PC-3 (cell line): Measurements from ENCODE around the gene RALGDS. TPM values are rescaled to one million over a fixed set of nuclear protein-coding genes. Genes with fewer than 3 reads are reported as not detected.

Experiments
- ATAC-seq: fragments of 200-7000 bp; cut with Tn5 transposase; 2 replicates; pipeline ENCODE4 v1.9.1; 2020; ENCODE audit warnings: mild to moderate bottlenecking, moderate library complexity
- BruUV-seq: library from RNA; stranded (reverse); fragments of 400-500 nt; replicated peaks from 2 replicates; lab custom pipeline; 2021; lab: Mats Ljungman, UMichigan
- CTCF ChIA-PET: fragments of 300-600 bp; sonication (Branson Sonifier 250); formaldehyde crosslinking; loops from one replicate; lab custom pipeline; 2022; ENCODE audit warnings: antibody characterized with exemption; lab: Charles Lee
- POLR2A ChIA-PET: fragments of 300-600 bp; sonication (Branson Sonifier 250); formaldehyde crosslinking; loops from one replicate; lab custom pipeline; 2022; ENCODE audit warnings: antibody characterized with exemption; ENCODE audit not compliant: unreplicated experiment; lab: Charles Lee
- DNase-seq: peaks from one replicate; pipeline ENCODE4 v3.0.0-alpha.2; 2015
- H2AFZ ChIP-seq: fragments of 300-600 bp; sonication (generic); 2 replicates; pipeline ENCODE4 v1.6.0; 2016; ENCODE audit warnings: antibody characterized with exemption, low read length
- H3F3A ChIP-seq: fragments of 300-600 bp; sonication (generic); one replicate; pipeline ENCODE4 v1.6.0; 2017; ENCODE audit warnings: antibody characterized with exemption, low read length, control low read depth, mild to moderate bottlenecking; ENCODE audit not compliant: unreplicated experiment
- H3K27ac ChIP-seq: fragments of 300-600 bp; sonication (generic); 2 replicates; pipeline ENCODE4 v1.5.1; 2016; ENCODE audit warnings: mild to moderate bottlenecking, low read length
- H3K27me3 ChIP-seq: fragments of 300-600 bp; sonication (generic); 2 replicates; pipeline ENCODE4 v1.6.1; 2016; ENCODE audit warnings: low read length, mixed read lengths
- H3K36me3 ChIP-seq: fragments of 300-600 bp; sonication (generic); 2 replicates; pipeline ENCODE4 v1.6.1; 2016; ENCODE audit warnings: low read depth, mixed run types, low read length, mixed read lengths
- H3K4me1 ChIP-seq: fragments of 300-600 bp; sonication (generic); 2 replicates; pipeline ENCODE4 v1.5.1; 2016; ENCODE audit warnings: low read length; ENCODE audit not compliant: insufficient read depth
- H3K4me2 ChIP-seq: fragments of 300-600 bp; sonication (generic); 2 replicates; pipeline ENCODE4 v1.6.0; 2016; ENCODE audit warnings: low read length
- H3K4me3 ChIP-seq: fragments of 300-600 bp; sonication (generic); 2 replicates; pipeline ENCODE4 v1.5.1; 2016; ENCODE audit warnings: mild to moderate bottlenecking, low read length, mixed read lengths
- H3K79me2 ChIP-seq: fragments of 300-600 bp; sonication (generic); 2 replicates; pipeline ENCODE4 v1.6.1; 2017; ENCODE audit warnings: low read length, mixed read lengths
- H3K9ac ChIP-seq: fragments of 300-600 bp; sonication (generic); 2 replicates; pipeline ENCODE4 v1.6.0; 2016; ENCODE audit warnings: mild to moderate bottlenecking, low read length
- H3K9me2 ChIP-seq: fragments of 300-600 bp; sonication (generic); replicated peaks from 2 replicates; pipeline ENCODE4 v1.6.1; 2016; ENCODE audit warnings: mixed run types, low read length, mixed read lengths
- H3K9me3 ChIP-seq: fragments of 300-600 bp; sonication (generic); 2 replicates; pipeline ENCODE4 v1.6.1; 2016; ENCODE audit warnings: low read length, mixed read lengths
- H4K20me1 ChIP-seq: fragments of 300-600 bp; sonication (generic); 2 replicates; pipeline ENCODE4 v1.6.1; 2016; ENCODE audit warnings: low read length, mixed read lengths
- EZH2 ChIP-seq: fragments of 300-600 bp; sonication (generic); IDR thresholded peaks from one replicate; pipeline ENCODE4 v1.6.1; 2017; ENCODE audit warnings: antibody characterized with exemption, mild to moderate bottlenecking, low read length; ENCODE audit not compliant: unreplicated experiment
- EZH2phosphoT487 ChIP-seq: fragments of 300-600 bp; sonication (generic); IDR thresholded peaks from 2 replicates; pipeline ENCODE4 v1.6.1; 2018; ENCODE audit warnings: mild to moderate bottlenecking, antibody characterized with exemption, low read length, borderline replicate concordance
- intact Hi-C: fragments of 100-400 bp; cut with micrococcal nuclease; formaldehyde crosslinking; loops from 2 replicates; pipeline ENCODE4 v1.9.0; 2023
- total RNA-seq: library from RNA; depleted of rRNA; stranded (reverse); fragments of >200 nt; gene quantifications from 2 replicates; pipeline ENCODE4 v1.2.3, GENCODE V29; 2014
- TF ChIP-seq, protein P1 (sequence below): fragments of 300-600 bp; sonication (generic); conservative IDR thresholded peaks from 2 replicates; pipeline ENCODE4 v1.5.1; 2017; ENCODE audit warnings: antibody characterized with exemption, low read depth, mild to moderate bottlenecking, low read length

RALGDS gene
- total RNA-seq, 1 experiment from 2014 or later = 32.2 TPM

- Histone ChIP-seq H3K4me3 (no peak overlapping the region), H3K36me3 (no peaks in the 10 kb centered on the region), H3K4me1 (peaks cover 31% of the 10 kb centered on the region), H3K79me2 (peaks cover 30% of the 10 kb centered on the region), H3K4me2 (no peak overlapping the region), H2AFZ (no peak overlapping the region), H3K9me3 (no peaks in the 10 kb centered on the region), H3K9ac (no peak overlapping the region), H3F3A (no peaks in the 10 kb centered on the region), H4K20me1 (no peaks in the 10 kb centered on the region; the same call in 1 of the 2 replicates), H3K27me3 (no peaks in the 10 kb centered on the region), H3K27ac (no peak overlapping the region), H3K9me2 (no peaks in the 10 kb centered on the region)
- CTCF ChIA-PET = interaction anchor here (2.2 kb wide), 1 partner anchor 12 kb away, joined by 20 read pairs; no protein-coding TSS in a partner anchor
- BruUV-seq = no TSS peak
- no peak for DNase-seq
- TF ChIP-seq, protein P1, sequence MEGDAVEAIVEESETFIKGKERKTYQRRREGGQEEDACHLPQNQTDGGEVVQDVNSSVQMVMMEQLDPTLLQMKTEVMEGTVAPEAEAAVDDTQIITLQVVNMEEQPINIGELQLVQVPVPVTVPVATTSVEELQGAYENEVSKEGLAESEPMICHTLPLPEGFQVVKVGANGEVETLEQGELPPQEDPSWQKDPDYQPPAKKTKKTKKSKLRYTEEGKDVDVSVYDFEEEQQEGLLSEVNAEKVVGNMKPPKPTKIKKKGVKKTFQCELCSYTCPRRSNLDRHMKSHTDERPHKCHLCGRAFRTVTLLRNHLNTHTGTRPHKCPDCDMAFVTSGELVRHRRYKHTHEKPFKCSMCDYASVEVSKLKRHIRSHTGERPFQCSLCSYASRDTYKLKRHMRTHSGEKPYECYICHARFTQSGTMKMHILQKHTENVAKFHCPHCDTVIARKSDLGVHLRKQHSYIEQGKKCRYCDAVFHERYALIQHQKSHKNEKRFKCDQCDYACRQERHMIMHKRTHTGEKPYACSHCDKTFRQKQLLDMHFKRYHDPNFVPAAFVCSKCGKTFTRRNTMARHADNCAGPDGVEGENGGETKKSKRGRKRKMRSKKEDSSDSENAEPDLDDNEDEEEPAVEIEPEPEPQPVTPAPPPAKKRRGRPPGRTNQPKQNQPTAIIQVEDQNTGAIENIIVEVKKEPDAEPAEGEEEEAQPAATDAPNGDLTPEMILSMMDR = no peak
- TF ChIP-seq EZH2 = no peak
- TF ChIP-seq EZH2phosphoT487 = no peak
- POLR2A ChIA-PET = no interaction called here
- ATAC-seq = no peak
- intact Hi-C loops = no loop called here
Observed at GRCh38 chr9:133132174-133132573, 11.1 kb upstream of the RALGDS start.

DNA sequence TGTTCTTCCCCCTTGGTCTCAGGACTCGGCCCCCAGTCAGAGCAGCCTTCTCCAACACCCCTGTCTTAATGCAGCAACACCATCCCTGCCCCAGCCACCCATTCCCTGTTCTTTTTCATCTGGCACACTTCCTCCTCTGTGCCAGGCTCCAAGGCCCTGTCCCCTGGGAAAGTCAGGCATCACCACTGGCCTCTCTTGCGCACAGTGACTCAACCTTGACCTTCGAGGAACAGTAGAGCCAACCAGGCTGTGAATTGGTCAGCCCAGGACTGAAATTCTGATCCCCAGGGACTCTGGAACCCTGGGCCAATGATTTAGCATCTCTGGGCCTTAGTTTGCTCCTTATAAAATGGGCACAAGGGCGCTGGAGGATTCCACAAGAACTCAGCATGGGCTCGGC is 10.5 kb upstream of the RALGDS start:
- ATAC-seq = no peak
- H4K20me1 ChIP-seq = no peaks in the 10 kb centered on the region; the same call in 1 of the 2 replicates
- peaks cover 28% of the 10 kb centered on the region for H3K79me2 ChIP-seq

GRCh38 chr9:133130685-133131244 is 9.7 kb upstream of the RALGDS start:
- Histone ChIP-seq H3K27me3 (no peaks in the 10 kb centered on the region), H3K4me1 (peaks cover 25% of the 10 kb centered on the region), H3K79me2 (peaks cover 28% of the 10 kb centered on the region), H3K9me2 (no peaks in the 10 kb centered on the region), H3K27ac (no peak overlapping the region), H4K20me1 (no peaks in the 10 kb centered on the region; the same call in 1 of the 2 replicates), H3K4me2 (no peak overlapping the region), H3K36me3 (no peaks in the 10 kb centered on the region), H3K9me3 (no peaks in the 10 kb centered on the region), H3K4me3 (no peak overlapping the region), H3K9ac (no peak overlapping the region), H3F3A (no peaks in the 10 kb centered on the region), H2AFZ (no peak overlapping the region)
- ChIA-PET POLR2A (no interaction called here), CTCF (no interaction called here)
- intact Hi-C loops = no loop called here
- ATAC-seq = no peak
- TF ChIP-seq, protein P1 = no peak
- no peak for TF ChIP-seq EZH2phosphoT487
- TF ChIP-seq EZH2 = no peak
- BruUV-seq = no TSS peak
- no peak for DNase-seq

More for the DNA sequence above, 10.5 kb upstream of the RALGDS start:
- no peaks in the 10 kb centered on the region for H3K27me3 ChIP-seq
- no peak for DNase-seq
- no TSS peak for BruUV-seq
- no peak overlapping the region for H3K4me3 ChIP-seq
- no peaks in the 10 kb centered on the region for H3K36me3 ChIP-seq
- H3K9me3 ChIP-seq = no peaks in the 10 kb centered on the region
- intact Hi-C loops = no loop called here
- no peak overlapping the region for H3K9ac ChIP-seq
- TF ChIP-seq EZH2 (no peak), EZH2phosphoT487 (no peak)
- TF ChIP-seq, protein P1 = no peak
- ChIA-PET CTCF (no interaction called here), POLR2A (no interaction called here)
- H3K27ac ChIP-seq = no peak overlapping the region
- no peaks in the 10 kb centered on the region for H3K9me2 ChIP-seq
- H3K4me1 ChIP-seq = peaks cover 31% of the 10 kb centered on the region
- no peak overlapping the region for H2AFZ ChIP-seq
- H3K4me2 ChIP-seq = no peak overlapping the region
- H3F3A ChIP-seq = no peaks in the 10 kb centered on the region
